D721Med (cell line): ENCODE measurements around the gene TBC1D22A.

ENCODE experiments used
- DNase-seq: peaks from one replicate; pipeline ENCODE4 v3.0.0; 2011; ENCODE audit warnings: low spot score; ENCODE audit not compliant: insufficient read length
- FAIRE-seq: peaks from 2 replicates; lab custom pipeline; 2011; peaks lifted over from hg19 to GRCh38; lab: Jason Lieb, UNC
- TF ChIP-seq, protein P1 (sequence below): IDR thresholded peaks from 2 replicates; pipeline ENCODE4 v1.5.1; 2012; ENCODE audit warnings: mild to moderate bottlenecking, control low read depth; ENCODE audit not compliant: insufficient read depth; ENCODE audit errors: missing control alignments

The TBC1D22A gene

GRCh38 chr22:47036936-47037485 is 274.6 kb downstream of the TBC1D22A start:
- DNase-seq (no peak), FAIRE-seq (no peak)
- TF ChIP-seq, protein P1, sequence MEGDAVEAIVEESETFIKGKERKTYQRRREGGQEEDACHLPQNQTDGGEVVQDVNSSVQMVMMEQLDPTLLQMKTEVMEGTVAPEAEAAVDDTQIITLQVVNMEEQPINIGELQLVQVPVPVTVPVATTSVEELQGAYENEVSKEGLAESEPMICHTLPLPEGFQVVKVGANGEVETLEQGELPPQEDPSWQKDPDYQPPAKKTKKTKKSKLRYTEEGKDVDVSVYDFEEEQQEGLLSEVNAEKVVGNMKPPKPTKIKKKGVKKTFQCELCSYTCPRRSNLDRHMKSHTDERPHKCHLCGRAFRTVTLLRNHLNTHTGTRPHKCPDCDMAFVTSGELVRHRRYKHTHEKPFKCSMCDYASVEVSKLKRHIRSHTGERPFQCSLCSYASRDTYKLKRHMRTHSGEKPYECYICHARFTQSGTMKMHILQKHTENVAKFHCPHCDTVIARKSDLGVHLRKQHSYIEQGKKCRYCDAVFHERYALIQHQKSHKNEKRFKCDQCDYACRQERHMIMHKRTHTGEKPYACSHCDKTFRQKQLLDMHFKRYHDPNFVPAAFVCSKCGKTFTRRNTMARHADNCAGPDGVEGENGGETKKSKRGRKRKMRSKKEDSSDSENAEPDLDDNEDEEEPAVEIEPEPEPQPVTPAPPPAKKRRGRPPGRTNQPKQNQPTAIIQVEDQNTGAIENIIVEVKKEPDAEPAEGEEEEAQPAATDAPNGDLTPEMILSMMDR: no peak

GRCh38 chr22:47038206-47038835 is 275.9 kb downstream of the TBC1D22A start:
- DNase-seq (no peak), FAIRE-seq (no peak)
- TF ChIP-seq, protein P1: no peak

- FAIRE-seq (no peak), DNase-seq (no peak)
Measured at GRCh38 chr22:47039356-47039755, 276.9 kb downstream of the TBC1D22A start.

DNA sequence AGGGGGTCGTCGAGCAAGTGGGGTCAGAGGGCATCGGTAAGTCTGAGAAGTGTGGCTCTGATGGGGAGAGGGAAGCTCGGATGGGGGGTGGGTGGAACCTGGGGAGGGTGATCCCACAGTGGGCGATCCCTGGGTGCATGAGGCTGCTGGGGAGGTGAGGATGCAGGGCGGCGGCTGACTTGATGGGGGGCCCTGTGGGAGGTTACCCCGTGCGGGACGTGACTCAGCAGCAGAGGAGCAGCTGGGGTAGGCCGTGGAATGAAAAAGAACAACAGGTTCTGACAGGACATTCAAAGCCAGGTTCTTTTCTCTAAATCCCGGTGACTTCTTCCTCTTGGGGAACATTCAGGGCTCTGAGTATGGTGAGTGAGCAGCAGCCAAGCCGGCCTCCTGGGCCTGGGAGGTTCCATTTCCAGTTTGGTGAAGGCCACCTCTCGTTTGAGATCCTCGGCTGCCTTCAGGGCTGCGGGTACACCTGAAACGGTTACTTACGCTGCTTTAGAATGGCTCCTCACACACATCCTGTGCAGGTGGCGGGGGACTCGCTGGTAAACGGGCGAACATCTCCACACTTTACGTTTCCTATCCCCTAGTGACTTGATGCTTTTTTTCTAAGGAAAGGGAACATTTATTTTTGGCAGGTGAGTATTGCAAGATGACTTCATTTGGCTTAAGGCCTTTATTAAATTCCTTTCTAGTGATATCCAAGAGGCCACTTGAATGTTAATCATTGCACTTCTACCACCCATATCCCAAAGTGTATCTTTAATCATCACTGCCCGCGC is 278.2 kb downstream of the TBC1D22A start:
- FAIRE-seq: no peak
- DNase-seq: no peak
- TF ChIP-seq, protein P1: no peak

More at GRCh38 chr22:47039356-47039755, 276.9 kb downstream of the TBC1D22A start:
- TF ChIP-seq, protein P1: no peak

- DNase-seq: no peak
- no peak for FAIRE-seq
- TF ChIP-seq, protein P1: no peak
Measured at GRCh38 chr22:47041271-47042115, 279.0 kb downstream of the TBC1D22A start.

DNA sequence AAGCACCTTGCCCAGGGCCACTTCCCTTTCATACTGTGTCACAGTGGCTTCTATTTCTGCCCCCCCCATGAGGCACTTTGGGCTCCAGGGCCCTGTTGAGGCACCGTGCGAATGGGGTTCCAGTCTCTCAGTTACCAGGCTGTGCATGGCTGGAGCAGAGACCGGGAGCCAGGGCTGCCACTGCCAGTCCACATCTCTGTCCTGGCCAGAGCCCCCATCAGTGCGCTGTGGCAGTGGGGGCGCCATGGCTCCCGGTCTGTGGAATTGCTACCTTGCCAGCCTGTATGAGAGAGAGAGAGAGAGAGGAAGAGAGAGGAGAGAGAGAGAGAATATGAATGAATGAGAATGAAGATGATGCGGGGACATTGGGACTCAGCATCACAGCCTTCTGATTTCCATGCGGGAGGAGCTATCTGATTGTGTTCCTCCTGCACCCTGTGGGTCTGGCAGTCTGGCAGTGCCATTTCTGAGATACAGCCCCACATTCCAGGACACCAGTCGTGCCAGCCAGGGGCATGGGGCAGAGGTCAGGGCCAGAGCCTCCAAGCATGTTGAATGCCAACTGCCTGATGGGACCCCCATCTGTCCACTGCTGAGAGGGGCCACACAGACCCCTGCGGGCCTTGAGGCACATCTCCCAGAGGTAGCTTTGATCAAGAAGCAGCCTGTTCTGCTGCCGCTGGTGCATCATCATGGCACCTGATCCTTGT is 279.8 kb downstream of the TBC1D22A start:
- DNase-seq: no peak
- TF ChIP-seq, protein P1: no peak
- FAIRE-seq: no peak
